GM12873 (cell line): ENCODE data around the gene GPR152.

Source experiments
- TF ChIP-seq, protein P1 (sequence below): IDR thresholded peaks from 2 replicates; pipeline ENCODE4 v1.5.1; 2012; ENCODE audit warnings: low read depth, mild to moderate bottlenecking, moderate library complexity, low read length, control low read depth; ENCODE audit not compliant: insufficient read depth; ENCODE audit errors: missing control alignments

GPR152 gene

DNA sequence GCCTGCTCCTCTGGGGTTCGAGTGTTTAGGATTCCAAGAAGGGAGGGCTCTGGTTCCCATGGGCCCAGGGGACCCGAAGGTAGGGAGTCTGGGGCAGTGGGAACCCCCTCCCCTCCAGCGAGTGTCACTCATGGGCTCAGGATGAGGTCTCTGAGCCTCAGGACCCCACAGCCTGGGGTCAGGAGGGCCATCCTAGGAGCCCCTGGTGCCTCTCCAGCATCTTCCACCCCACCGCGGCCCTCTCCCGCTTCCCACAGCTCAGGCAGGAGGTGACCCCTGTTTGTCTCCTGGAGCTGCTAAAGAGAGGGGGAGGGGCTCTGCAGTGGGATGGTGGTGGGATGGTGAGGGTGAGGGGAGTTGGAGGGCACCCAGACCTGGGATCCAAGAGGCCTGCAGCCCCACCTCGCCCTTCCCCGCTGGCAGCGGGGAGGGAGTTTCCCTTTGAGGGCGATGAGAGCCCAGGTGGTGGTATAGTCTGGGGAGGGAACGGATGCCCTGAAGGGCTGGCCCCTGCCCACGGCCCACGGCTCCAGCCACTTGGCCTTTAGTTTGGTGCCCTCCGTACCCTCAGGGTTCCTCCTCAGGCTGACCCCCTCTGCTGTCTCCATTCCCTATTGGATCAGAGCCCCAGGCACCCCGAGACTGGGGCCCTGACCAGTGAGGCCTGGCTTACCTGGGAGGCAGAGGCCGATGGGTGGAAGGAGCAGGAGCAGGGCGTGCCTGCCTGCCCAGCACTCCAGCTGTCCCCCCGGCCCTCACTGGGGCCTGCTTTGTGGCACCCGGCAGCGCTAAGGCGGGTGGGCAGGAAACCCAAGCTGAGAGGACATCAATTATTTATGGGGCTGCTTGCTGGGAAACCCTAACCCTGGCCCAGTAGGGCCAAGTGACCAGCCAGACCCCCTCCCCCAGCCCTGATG is 1.5 kb upstream of the GPR152 start:
- TF ChIP-seq, protein P1, sequence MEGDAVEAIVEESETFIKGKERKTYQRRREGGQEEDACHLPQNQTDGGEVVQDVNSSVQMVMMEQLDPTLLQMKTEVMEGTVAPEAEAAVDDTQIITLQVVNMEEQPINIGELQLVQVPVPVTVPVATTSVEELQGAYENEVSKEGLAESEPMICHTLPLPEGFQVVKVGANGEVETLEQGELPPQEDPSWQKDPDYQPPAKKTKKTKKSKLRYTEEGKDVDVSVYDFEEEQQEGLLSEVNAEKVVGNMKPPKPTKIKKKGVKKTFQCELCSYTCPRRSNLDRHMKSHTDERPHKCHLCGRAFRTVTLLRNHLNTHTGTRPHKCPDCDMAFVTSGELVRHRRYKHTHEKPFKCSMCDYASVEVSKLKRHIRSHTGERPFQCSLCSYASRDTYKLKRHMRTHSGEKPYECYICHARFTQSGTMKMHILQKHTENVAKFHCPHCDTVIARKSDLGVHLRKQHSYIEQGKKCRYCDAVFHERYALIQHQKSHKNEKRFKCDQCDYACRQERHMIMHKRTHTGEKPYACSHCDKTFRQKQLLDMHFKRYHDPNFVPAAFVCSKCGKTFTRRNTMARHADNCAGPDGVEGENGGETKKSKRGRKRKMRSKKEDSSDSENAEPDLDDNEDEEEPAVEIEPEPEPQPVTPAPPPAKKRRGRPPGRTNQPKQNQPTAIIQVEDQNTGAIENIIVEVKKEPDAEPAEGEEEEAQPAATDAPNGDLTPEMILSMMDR = no peak

DNA sequence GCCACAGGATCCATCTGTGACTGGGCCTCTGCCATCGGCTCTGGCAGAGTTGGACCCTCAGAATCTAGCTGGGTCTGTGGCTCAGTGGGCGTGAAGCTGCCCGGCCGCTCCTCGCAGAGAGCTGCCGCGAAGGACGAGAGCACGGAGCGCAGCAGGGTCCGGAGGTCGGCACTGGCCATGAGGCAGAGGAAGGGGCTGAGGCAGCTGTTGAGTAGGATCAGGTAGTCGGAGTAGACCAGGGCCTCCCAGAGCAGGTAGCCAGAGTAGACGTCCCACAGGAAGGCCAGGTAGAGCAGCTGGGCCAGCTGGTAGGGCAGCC is 912 bp downstream of the GPR152 start:
- TF ChIP-seq, protein P1 = no peak

DNA sequence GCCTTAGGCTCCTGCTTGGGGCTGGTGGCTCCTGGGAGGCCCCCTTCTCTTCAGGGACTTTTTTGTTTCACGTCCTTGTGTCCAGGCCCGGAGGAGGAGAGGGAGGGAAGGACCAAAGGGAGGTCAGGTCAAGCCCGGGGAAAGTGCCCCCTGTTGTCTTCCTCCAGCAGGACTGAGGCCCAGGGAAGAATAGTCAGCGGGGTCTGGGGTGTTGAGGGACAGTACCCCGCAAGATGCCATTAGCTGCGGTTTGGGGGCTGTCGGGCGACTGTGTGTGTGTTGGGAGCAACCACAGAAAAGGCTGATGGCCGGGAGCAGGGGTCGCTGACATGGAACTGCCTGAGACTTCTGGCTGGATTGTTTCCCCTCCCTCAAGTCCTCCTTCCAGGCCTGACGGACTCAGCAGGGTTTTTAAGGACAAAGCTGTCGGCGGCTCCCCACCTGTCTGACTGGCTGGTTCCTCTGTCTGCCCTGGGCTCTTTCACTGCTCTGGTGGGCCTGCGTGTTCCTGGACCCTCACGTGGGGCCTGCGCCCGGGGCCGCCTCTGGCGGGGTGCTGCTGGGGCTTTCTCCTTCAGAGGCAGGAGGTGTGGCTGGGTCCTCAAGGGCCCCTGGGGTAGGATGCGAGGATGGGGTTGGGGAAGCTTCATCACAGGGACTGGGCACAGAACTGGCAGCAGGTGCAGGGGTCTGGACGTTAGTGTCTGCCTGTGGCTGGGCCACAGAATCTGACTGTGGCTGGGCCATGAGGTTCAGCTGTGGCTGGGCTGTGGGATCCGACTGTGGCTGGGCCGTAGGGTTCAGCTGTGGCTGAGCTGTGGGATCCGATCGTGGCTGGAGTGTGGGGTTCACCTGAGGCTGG is 1.5 kb downstream of the GPR152 start:
- TF ChIP-seq, protein P1 = no peak

DNA sequence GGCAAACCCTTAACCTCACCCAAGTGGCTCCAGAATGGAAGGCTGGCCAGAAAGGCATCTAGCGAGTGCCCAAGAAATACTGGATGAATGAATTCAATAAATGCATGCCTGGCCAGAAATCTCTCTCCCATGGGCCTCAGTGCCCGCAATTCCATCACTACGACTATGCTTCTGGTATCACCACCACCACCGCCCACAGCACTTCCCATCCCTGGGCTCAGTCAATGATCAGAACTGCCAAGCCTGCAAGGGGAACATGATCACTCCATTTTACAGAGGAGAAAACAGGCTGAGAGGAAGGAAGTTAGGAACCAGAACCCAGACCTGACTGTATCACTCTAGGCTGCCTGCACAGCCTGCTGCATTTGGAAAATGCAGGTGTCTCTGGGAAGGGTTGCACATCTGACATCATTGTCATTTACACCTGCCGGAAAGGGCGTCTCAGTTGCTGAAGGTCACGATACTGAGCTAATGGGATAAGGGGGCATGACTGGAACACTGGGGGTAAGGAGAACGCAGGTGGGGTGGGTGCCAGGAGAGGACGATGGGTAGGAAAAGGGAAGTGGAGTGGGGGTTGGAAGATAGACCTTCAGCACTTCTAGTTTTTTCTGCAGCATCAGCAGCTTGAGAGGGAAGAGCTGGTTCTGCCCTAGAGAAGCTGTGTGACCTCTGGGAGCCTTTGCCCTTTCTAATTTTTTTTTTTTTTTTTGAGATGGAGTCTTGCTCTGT is 3.2 kb downstream of the GPR152 start:
- TF ChIP-seq, protein P1 = no peak

DNA sequence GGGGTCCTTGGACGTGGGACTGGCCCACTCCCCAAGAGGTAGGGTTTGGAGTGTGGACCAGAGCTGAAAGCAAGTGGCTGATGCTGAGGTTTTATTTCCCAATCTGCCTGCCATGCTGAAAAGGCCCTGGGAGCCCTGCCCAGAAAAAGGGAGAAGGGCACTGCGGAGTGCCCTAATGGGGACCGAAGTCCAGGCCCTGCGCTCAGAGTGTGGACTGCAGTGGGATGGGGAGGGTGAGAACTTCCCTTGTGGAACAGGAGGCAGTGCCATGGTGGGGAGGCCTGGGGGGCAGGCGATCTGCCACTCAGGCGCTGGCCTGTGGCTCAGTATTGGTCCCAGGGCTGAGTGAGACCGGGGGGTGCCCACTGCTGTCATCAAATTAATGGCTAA is 4.3 kb downstream of the GPR152 start:
- TF ChIP-seq, protein P1 = no peak

DNA sequence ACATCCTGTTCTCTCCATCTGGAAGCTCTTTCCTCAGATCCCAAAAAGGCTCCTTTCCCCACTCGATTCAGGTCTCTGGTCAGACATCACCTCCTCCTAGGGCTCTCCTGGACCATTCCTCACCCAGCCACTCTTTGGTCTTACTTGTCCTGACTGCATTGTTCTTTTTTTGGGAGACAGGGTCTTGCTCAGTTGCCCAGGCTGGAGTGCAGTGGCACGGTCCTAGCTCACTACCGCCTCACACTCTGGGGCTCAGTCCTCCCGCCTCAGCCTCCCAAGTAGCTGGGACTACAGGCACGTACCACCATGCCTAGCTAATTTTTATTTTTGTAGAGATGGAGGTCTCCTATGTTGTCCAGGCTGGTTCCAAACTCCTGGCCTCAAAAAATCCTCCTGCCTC is 7.0 kb downstream of the GPR152 start:
- TF ChIP-seq, protein P1 = no peak
